ENCODE results near the gene CAMTA1.

The CAMTA1 gene

DNA sequence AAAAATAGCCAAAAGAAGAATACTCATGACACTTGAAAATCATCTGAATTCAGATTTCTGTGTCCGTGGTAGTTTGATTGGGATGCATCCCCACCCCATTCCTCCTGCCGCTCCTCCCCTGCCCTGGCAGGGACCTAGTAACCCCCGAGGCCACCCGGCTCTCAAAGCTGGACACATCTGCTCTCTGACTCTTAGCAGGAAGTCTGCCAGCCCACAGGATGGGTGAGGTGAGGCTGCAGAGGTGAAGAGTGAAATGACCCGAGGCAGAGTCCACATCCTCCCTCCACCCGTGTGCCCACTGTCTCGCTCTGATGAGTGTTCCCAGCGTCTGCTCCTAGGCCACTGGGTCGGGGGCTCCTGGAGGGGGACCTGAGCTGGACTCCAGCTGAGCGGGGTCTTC, 677.4 kb downstream of the CAMTA1 start:
- TF ChIP-seq GATA1 (IDR thresholded peaks at IDR 0.05; ENCODE audit: low read depth, low read length) (no peak), POLR2A (IDR thresholded peaks at IDR 0.05; ENCODE audit: low read length) (no peak)
- no peak for DNase-seq

DNA sequence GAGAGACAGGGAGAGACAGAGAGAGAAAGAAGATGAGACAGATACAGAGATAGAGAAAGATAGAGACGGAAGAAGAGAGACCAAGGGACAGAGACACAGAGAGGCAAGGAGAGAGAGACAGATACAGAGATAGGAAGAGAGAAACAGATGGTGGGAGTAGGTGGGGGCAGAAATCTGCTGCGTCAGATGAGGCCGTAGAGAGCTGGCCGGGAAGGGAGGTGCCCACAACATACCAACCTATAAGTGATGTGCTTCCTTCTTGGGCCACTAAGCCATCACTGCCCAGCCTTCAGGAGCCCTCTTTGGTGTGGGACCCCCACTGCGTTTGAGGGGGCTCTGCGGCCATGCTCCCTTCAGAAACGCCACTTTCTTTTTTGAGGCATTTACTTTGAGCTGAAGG, 678.3 kb downstream of the CAMTA1 start:
- no peak for DNase-seq
- TF ChIP-seq POLR2A (IDR thresholded peaks at IDR 0.05; ENCODE audit: low read length) (no peak), GATA1 (IDR thresholded peaks at IDR 0.05; ENCODE audit: low read depth, low read length) (no peak)

DNA sequence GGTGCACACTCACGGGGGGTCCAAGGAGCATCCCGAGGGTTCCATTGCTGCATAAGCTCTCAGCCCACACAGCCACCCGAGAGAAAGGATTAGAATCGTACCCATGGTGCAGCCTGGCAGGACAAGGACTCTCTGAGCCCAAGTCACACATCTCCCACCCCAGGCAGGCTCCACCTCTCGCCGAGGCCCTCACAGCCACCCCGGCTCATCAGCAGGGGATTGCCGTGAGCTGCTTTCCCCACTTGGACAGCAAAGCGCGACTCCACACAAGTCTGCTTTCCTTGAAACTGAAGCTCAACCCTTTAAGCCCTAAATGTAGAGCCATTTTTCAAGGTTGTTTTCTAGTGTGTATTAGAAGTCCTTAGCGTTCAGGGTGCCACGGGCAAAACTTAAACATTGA, 679.5 kb downstream of the CAMTA1 start:
- no peak for TF ChIP-seq POLR2A (IDR thresholded peaks at IDR 0.05; ENCODE audit: low read length)
- no peak for DNase-seq

DNA sequence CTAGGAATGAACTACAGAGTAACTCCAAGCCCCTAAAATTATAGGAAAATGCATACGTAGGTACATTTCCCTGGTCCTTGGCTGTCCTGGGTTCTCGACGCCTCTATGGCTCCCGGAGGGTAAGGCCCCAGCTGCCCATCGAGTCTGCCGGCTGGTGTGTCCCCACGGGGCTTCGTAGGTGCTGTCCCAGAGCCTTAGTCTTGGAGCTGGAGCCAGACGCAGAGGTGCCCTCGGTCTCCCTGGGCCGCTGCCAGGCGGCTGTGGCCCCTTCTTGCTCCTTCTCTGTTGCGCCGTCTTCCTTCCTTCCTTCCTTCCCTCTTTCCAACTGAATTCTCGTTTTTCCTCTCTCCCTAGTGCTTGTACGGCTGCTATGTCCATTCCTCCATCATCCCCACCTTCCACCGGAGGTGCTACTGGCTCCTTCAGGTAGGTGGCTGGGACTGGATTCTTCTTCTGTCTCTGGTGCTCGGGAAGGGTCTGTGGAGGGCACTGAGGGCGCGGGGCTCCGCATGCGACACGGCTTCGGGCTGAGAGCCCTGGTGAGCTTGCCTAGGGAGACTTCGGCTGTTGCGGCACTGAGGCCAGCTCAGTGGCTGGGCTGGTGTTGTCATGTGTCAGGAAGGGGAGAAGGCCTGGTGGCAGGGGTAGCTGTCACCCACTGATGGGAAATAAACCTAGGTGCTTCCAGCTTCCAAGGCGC, 682.4 kb downstream of the CAMTA1 start:
- TF ChIP-seq GATA1 (IDR thresholded peaks at IDR 0.05; ENCODE audit: low read depth, low read length) (no peak), POLR2A (IDR thresholded peaks at IDR 0.05; ENCODE audit: low read length) (no peak)
- DNase-seq, result no peak

DNA sequence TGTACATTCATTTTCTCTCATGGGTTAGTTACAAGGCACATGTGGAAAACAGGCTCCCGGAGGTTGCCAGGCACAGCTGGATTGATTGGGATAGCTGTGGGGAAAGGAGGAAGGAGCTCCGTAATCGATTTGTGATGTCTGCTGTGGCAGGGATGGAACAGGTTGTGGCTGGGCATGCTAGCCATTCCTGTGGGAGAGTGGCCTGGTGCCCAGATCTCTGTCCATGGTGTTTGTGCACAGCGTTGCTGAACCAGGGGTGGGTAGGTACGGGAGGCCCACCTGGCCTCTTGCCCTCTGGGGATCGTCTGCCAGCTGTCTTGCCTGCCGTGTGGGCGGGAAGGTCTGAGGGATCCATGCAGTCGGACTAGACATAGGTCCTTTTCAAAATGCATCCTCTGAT, 683.0 kb downstream of the CAMTA1 start:
- TF ChIP-seq POLR2A (IDR thresholded peaks at IDR 0.05; ENCODE audit: low read length) (no peak), GATA1 (IDR thresholded peaks at IDR 0.05; ENCODE audit: low read depth, low read length) (no peak)
- no peak for DNase-seq

DNA sequence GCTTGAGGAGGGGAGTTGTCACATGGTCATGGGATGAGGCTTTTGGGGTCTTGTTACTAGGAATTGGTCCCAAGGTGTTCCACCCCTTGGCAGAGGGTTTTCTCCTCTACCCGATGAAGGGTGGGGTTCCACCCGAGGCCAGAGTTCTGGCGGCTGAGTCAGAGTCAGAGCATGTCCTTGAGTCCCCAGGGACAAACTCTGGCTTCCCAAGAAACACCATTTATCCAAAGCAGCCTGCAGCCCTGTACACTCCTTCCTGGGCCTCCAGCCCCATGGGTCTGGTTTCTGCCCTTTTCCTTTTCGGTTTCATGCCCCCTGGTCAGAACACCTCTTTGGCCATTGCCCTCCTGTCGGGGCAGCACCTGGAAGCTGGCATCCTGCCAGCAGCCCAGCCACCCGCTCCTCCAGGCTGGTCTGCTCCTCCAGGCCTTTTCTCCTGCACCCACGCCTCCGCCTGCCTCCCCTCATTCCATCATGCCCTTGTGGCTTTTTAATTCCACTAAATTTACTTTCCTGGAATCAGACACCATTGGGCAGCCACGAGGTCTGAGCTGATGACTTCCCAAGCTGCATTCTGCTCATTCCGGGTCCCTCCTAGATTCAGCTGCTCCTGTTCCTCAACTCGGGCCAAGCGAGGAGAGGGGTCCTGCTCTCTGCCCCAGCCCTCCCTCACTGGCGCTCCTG, 684.1 kb downstream of the CAMTA1 start:
- TF ChIP-seq GATA1 (IDR thresholded peaks at IDR 0.05; ENCODE audit: low read depth, low read length) (no peak), POLR2A (IDR thresholded peaks at IDR 0.05; ENCODE audit: low read length) (no peak)
- no peak for DNase-seq

DNA sequence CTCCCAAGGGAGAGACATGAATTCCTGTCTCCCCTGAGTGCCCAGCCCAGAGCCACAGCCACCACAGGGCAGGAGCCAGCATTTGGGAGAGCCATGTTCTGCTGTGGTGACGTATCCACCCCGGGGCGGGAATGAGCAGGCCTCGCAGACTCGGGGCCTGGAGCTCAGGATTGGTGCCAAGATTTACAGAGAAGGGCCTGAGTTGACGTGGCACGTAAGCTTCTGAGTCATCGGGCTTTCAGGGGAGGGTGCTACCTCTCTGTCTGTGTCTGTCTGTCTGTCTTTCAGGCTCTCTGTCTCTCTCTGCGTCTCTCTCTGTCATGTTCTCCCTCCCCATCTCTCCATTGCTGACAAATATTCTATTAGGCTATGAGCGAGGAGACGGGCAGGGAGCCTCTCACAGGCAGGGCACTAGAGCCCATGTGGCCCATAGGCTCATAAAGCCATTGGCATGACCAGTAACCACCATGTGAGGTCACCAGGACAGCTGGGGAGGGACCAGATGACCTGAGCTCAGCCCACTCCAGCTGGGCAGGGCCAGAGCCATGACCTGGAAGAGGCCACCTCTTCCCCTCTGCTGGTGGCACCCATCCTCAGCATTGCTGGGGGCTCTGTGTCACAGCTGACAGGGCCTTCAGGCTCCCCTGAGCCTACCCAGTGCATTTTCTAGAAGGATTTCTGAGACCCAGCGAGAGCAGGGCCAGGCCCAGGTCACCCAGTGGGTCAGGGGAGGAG, 685.8 kb downstream of the CAMTA1 start:
- TF ChIP-seq POLR2A (IDR thresholded peaks at IDR 0.05; ENCODE audit: low read length) (no peak), GATA1 (IDR thresholded peaks at IDR 0.05; ENCODE audit: low read depth, low read length) (no peak)
- DNase-seq, result no peak

DNA sequence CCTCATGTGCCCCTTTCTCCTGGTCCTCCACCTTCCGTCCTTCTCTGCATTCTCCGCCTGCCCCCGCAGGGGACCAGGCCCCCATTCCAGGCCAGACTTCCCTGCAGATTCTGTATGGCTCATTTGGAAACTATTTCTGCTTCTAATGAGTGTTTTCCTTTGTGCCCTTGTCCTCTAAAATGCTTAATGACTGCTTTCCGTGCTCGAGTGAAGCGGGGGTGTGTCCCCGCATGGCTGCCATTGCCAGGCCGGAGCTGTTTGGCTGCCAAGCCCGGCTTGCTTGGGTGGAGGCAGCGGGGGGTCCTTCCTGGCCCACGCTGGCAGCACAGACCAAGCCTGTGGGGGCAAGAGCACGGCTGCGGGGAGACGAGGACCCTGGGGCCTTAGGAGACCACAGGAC, 686.6 kb downstream of the CAMTA1 start:
- TF ChIP-seq POLR2A (IDR thresholded peaks at IDR 0.05; ENCODE audit: low read length), result no peak
- no peak for TF ChIP-seq GATA1 (IDR thresholded peaks at IDR 0.05; ENCODE audit: low read depth, low read length)
- no peak for DNase-seq

DNA sequence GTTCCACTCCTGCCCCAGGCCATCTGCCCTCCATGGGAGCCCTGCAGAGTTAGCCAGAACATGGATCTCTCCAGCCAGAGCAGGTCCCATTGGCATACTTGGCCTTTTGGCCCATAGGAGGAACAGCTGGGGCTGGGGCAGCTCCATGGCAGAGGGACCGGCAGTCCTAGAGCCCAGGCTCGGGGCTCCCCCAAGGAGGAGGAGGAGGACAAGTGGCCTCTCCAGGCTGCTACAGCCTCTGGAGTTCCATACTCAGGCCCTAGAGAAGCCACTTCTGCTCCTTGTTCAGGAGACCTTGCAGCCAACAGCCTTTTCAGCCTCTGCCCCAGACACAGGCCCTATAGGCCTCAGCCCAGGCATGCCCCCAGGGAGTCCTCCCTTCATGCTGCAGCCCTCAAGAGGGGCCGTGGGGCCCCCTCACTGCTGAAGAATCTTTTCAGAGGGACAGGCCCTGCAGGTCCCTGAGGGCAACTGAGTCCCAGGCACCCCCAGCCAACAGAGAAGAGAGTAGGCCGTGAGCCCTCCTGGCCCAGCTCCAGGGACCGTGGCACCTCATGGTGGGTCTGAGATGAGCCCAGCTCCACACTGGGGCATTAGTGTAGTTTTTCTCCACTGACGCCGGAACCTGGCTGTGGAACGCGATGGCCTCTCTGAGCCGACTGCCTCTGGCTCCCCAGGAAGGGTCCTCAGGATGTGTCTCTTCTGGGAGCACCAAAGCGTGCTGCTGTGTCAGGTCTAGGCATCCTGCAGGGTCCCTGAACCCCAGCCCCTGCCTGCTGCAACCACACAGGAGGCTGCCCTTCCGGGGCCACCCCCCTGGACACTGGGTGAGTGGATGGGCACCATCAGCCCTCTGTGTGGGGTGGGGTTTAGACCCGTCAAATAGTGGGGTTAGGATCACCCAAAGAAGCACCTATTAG, 688.2 kb downstream of the CAMTA1 start:
- TF ChIP-seq POLR2A (IDR thresholded peaks at IDR 0.05; ENCODE audit: low read length) (no peak), GATA1 (IDR thresholded peaks at IDR 0.05; ENCODE audit: low read depth, low read length) (no peak)
- no peak for DNase-seq

DNA sequence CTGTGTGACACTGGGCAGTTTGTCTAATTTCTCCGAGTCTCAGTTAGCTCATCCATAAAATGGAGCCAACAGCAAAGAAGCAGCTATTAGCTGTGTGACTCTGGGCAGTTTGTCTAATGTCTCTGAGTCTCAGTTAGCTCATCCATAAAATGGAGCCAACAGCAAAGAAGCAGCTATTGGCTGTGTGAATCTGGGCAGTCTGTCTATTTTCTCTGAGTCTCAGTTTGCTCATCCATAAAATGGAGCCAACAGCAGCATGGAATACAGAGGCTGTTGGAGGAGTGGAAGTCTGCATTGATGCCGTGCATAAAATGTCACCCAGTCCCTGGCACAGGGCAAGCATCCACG, 688.9 kb downstream of the CAMTA1 start:
- TF ChIP-seq POLR2A (IDR thresholded peaks at IDR 0.05; ENCODE audit: low read length) (no peak), GATA1 (IDR thresholded peaks at IDR 0.05; ENCODE audit: low read depth, low read length) (no peak)
- no peak for DNase-seq

DNA sequence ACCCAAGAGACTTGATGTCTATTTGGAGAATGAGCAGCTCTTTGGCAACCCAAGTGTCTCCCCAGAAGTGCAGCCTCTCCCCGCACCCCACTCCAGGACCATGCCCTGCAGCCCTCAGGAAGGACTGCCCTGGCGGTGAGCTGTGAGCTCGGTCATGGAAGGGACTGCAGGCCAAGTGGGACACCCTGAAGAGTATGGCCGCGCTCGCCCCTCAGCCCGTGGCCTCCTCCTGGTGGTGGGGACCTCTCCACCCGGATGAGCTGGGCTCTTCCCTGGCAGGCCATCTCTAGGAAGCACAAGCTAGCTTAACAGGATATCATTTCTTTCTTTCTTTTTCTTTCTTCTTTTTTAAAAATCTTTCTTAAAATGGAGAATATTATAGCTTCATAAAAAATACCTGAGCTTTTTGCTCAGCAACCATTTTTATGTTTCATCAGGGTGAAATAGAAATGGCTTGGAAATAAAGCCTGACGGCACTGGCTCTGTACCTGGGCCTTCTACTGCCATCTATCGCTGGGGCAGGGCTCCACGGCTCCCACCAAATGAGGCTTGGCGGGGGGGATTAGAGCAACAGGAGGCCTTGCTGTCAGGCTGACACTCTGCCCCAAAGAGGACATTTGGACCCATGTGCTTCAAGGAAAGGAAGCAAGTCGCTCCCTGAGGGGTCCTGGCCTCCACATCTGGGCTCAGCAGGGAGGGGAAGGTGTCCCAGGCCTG, 689.7 kb downstream of the CAMTA1 start:
- TF ChIP-seq GATA1 (IDR thresholded peaks at IDR 0.05; ENCODE audit: low read depth, low read length) (no peak), POLR2A (IDR thresholded peaks at IDR 0.05; ENCODE audit: low read length) (no peak)
- DNase-seq, result no peak

DNA sequence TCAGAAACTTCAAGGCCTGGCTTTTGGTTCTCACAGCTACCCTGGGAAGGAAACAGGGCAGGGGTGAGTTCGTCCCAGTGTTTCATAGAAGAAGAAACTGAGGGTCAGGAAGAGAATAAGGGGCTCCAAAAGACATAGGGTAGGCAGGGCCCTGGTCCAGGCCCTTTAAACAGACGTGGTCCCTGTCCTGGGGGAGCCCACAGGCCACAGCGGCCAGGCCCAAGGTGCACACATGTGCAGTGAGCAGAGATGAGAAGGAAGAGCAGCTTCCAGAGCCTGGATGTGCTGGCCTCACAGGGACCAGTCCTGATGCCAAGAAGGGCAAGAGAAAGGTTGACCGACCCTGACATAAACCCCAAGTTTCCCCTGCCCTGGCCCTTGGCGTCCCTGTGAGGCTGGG, 690.4 kb downstream of the CAMTA1 start:
- TF ChIP-seq GATA1 (IDR thresholded peaks at IDR 0.05; ENCODE audit: low read depth, low read length), result no peak
- TF ChIP-seq POLR2A (IDR thresholded peaks at IDR 0.05; ENCODE audit: low read length), result no peak
- no peak for DNase-seq

DNA sequence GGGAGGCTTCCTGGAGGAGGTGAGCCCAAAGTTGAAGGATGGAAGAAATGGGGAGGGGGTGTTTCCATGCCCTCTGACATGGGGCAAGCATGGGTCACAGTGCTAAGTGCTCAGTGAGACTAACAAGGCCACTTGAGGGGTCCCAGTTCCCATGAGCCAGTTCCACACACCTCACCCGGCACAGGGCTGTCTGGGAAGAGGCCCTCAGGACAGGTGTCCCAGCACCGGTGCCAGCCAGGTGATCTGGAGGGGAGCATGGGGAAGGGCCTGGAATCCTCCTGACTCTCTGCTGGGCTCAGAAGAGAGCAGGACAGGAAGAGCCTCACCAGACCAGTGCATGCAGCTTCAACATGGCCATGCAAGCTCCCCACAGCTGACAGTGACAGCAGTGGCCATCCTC, 691.1 kb downstream of the CAMTA1 start:
- TF ChIP-seq GATA1 (IDR thresholded peaks at IDR 0.05; ENCODE audit: low read depth, low read length) (no peak), POLR2A (IDR thresholded peaks at IDR 0.05; ENCODE audit: low read length) (no peak)

More for the DNA sequence above, 691.1 kb downstream of the CAMTA1 start:
- DNase-seq, result no peak

Measured in erythroblast (primary cell).